GM20000 (cell line): Measurements from ENCODE around the gene TLK1.

Source experiments
- DNase-seq: peaks from one replicate; pipeline ENCODE4 v3.0.0; 2012; ENCODE audit warnings: low spot score
- CTCF ChIP-seq: IDR thresholded peaks from 2 replicates; pipeline ENCODE4 v1.5.1; 2012; ENCODE audit warnings: mild to moderate bottlenecking, control low read depth; ENCODE audit errors: extremely low read depth, missing control alignments

Gene TLK1

GRCh38 chr2:171025214-171025613 is 135.5 kb downstream of the TLK1 start:
- no peak for DNase-seq

GRCh38 chr2:171018522-171018921 is 142.2 kb downstream of the TLK1 start:
- peak; percentile 31 for DNase-seq
- TF ChIP-seq CTCF, result no peak

More at GRCh38 chr2:171025214-171025613, 135.5 kb downstream of the TLK1 start:
- TF ChIP-seq CTCF, result no peak

- TF ChIP-seq CTCF, result no peak
- no peak for DNase-seq
Observed at GRCh38 chr2:171016125-171016524, 144.6 kb downstream of the TLK1 start.

GRCh38 chr2:171013851-171014250 is 146.8 kb downstream of the TLK1 start:
- no peak for DNase-seq

GRCh38 chr2:171009386-171009785 is 151.3 kb downstream of the TLK1 start:
- TF ChIP-seq CTCF, result no peak
- no peak for DNase-seq

More at GRCh38 chr2:171013851-171014250, 146.8 kb downstream of the TLK1 start:
- no peak for TF ChIP-seq CTCF

- TF ChIP-seq CTCF, result no peak
- no peak for DNase-seq
Observed at GRCh38 chr2:171008550-171009205, 152.0 kb downstream of the TLK1 start.

GRCh38 chr2:171004833-171005232 is 155.9 kb downstream of the TLK1 start:
- no peak for DNase-seq
- TF ChIP-seq CTCF, result no peak
